A549 (cell line): Measurements from ENCODE around the gene CHST15. TPM values are rescaled to one million over a fixed set of nuclear protein-coding genes. Genes with fewer than 3 reads are reported as not detected.

Experiments used
- ATAC-seq, 2 experiments: fragments of 200-7000 bp in 1 of 2; fragments of >200 bp in 1 of 2; cut with Nextera tagmentation in 1 of 2; cut with Tn5 transposase in 1 of 2; 3 replicates each; pipeline versions ENCODE4 v1.8.0 to v1.9.1; 2018 to 2020; ENCODE audit warnings: mild to moderate bottlenecking in 1 of 2, moderate library complexity in 1 of 2
- CTCF ChIA-PET: fragments of 300-600 bp; sonication (Branson Sonifier 250); formaldehyde crosslinking; extraction: SDS; loops from one replicate; lab custom pipeline; 2021; ENCODE audit warnings: antibody characterized with exemption, inconsistent platforms; lab: Yijun Ruan, JAX
- POLR2A ChIA-PET: fragments of 350-600 bp; formaldehyde crosslinking; extraction: SDS; loops from one replicate; lab custom pipeline; 2021; ENCODE audit warnings: antibody characterized with exemption, inconsistent platforms; lab: Yijun Ruan, JAX
- DNase-seq, 2 experiments: peaks; one replicate each; pipeline versions ENCODE4 v3.0.0 to v3.0.0-alpha.2; 2011 to 2016; ENCODE audit warnings: low read depth in 1 of 2, low spot score in 1 of 2
- FAIRE-seq: peaks from 2 replicates; lab custom pipeline; 2011; peaks lifted over from hg19 to GRCh38; lab: Jason Lieb, UNC
- H3K27ac ChIP-seq, 2 experiments: fragments of >200 bp; sonication (Bioruptor Twin); formaldehyde crosslinking; 3 replicates each; pipeline ENCODE4 v1.5.1; 2016 to 2017
- H3K4me1 ChIP-seq: fragments of >200 bp; sonication (Bioruptor Twin); formaldehyde crosslinking; 3 replicates; pipeline ENCODE4 v1.6.1; 2016
- H3K4me2 ChIP-seq: fragments of >200 bp; sonication (Bioruptor Twin); formaldehyde crosslinking; 3 replicates; pipeline ENCODE4 v1.6.1; 2016
- H3K4me3 ChIP-seq: fragments of >200 bp; sonication (Bioruptor Twin); formaldehyde crosslinking; 3 replicates; pipeline ENCODE4 v1.5.1; 2016
- H3K9me3 ChIP-seq: fragments of >200 bp; sonication (Bioruptor Twin); formaldehyde crosslinking; 3 replicates; pipeline ENCODE4 v1.6.1; 2016
- BCL3 ChIP-seq: fragments of >200 bp; sonication (Bioruptor Twin); formaldehyde crosslinking; IDR thresholded peaks from 3 replicates; pipeline ENCODE4 v1.6.1; 2016
- CBX2 ChIP-seq: fragments of 200-600 bp; sonication (generic); IDR thresholded peaks from 2 replicates; pipeline ENCODE4 v1.6.1; 2016; ENCODE audit warnings: low read depth, mild to moderate bottlenecking, borderline replicate concordance
- CBX8 ChIP-seq: fragments of 200-600 bp; sonication (generic); IDR thresholded peaks from 2 replicates; pipeline ENCODE4 v1.6.1; 2016
- CTCF ChIP-seq: fragments of >200 bp; sonication (Bioruptor Twin); formaldehyde crosslinking; IDR thresholded peaks from 3 replicates; pipeline ENCODE4 v1.5.1; 2016
- E2F6 ChIP-seq: IDR thresholded peaks from 2 replicates; pipeline ENCODE4 v1.6.1; 2012; ENCODE audit warnings: low read depth, borderline replicate concordance
- FOXS1 ChIP-seq: fragments of 250-450 bp; sonication (Bioruptor Pico); IDR thresholded peaks from 2 replicates; pipeline ENCODE4 v1.5.0; 2020; ENCODE audit warnings: mild to moderate bottlenecking, moderate library complexity
- HES2 ChIP-seq: fragments of >200 bp; sonication (Bioruptor Twin); formaldehyde crosslinking; IDR thresholded peaks from 2 replicates; pipeline ENCODE4 v1.6.1; 2016
- HEYL ChIP-seq: fragments of 250-450 bp; sonication (Bioruptor Pico); IDR thresholded peaks from 2 replicates; pipeline ENCODE4 v1.8.0; 2021; ENCODE audit warnings: mild to moderate bottlenecking, moderate library complexity
- HOXA7 ChIP-seq: fragments of 250-450 bp; sonication (Bioruptor Pico); IDR thresholded peaks from 2 replicates; pipeline ENCODE4 v1.5.0; 2020; ENCODE audit warnings: mild to moderate bottlenecking, moderate library complexity
- JUNB ChIP-seq: fragments of >200 bp; sonication (Bioruptor Twin); formaldehyde crosslinking; IDR thresholded peaks from 2 replicates; pipeline ENCODE4 v1.6.1; 2016
- PBX3 ChIP-seq: IDR thresholded peaks from 2 replicates; pipeline ENCODE4 v1.6.1; 2012
- PHF8 ChIP-seq: fragments of 200-600 bp; sonication (generic); IDR thresholded peaks from 2 replicates; pipeline ENCODE4 v1.6.1; 2016; ENCODE audit warnings: low read depth, mild to moderate bottlenecking, antibody characterized with exemption, moderate library complexity, borderline replicate concordance
- POLR2AphosphoS2 ChIP-seq: conservative IDR thresholded peaks from 2 replicates; pipeline ENCODE4 v1.6.1; 2012; ENCODE audit warnings: low read length, improper control_type of control experiment, inconsistent platforms
- REST ChIP-seq: fragments of 200-600 bp; sonication (generic); IDR thresholded peaks from 2 replicates; pipeline ENCODE4 v1.6.1; 2016; ENCODE audit warnings: antibody characterized with exemption, mild to moderate bottlenecking, moderate library complexity
- RFX5 ChIP-seq: fragments of 450-650 bp; IDR thresholded peaks from 2 replicates; pipeline ENCODE4 v1.7.1; 2014; ENCODE audit warnings: antibody characterized with exemption, mild to moderate bottlenecking, moderate library complexity
- SMC3 ChIP-seq: fragments of >200 bp; sonication (Bioruptor Twin); formaldehyde crosslinking; IDR thresholded peaks from 3 replicates; pipeline ENCODE4 v1.6.1; 2018; ENCODE audit warnings: inconsistent platforms
- TP53 ChIP-seq: fragments of 250-450 bp; sonication (Bioruptor Pico); IDR thresholded peaks from 2 replicates; pipeline ENCODE4 v1.5.0; 2021; ENCODE audit warnings: mild to moderate bottlenecking, moderate library complexity
- ZC3H11A ChIP-seq: fragments of 450-650 bp; IDR thresholded peaks from 2 replicates; pipeline ENCODE4 v1.6.1; 2014; ENCODE audit warnings: antibody characterized with exemption, mild to moderate bottlenecking
- ZFP36 ChIP-seq: fragments of 450-650 bp; IDR thresholded peaks from 2 replicates; pipeline ENCODE4 v1.6.1; 2014; ENCODE audit warnings: borderline replicate concordance; ENCODE audit not compliant: partially characterized antibody
- ZSCAN20 ChIP-seq: fragments of 250-450 bp; sonication (Bioruptor Pico); IDR thresholded peaks from 2 replicates; pipeline ENCODE4 v1.8.0; 2022; ENCODE audit warnings: mild to moderate bottlenecking, moderate library complexity
- WGBS: methylation state at CpG from one replicate; pipeline ENCODE4 v1.1.6; 2017; ENCODE audit errors: missing lambda C conversion rate; 5-methylcytosine and 5-hydroxymethylcytosine counted together
- polyA plus RNA-seq, 4 experiments: library from polyadenylated mRNA; depleted of rRNA in 3 of 4; stranded (reverse); fragments of >200 nt; fragmentation: RNase III in 1 of 4; extraction: RNeasy Plus Mini Kit Qiagen cat#74134 plus additional on column Dnase treatment in 1 of 4; gene quantifications; 2 replicates in 3 of 4; 3 replicates in 1 of 4; pipeline ENCODE4 v1.2.3, GENCODE V29; 2011 to 2017
- TF ChIP-seq, protein P1 (sequence below): IDR thresholded peaks from 2 replicates; pipeline ENCODE4 v1.6.1; 2012

CHST15 gene
- polyA plus RNA-seq, 2 of the 4 experiments (the other 2 are of a cell fraction): 5.1 to 10.3 TPM

- no peak for TF ChIP-seq TP53 (CRISPR knock-in tag)
- no peak for TF ChIP-seq ZSCAN20 (CRISPR knock-in tag)
- TF ChIP-seq, protein P1, sequence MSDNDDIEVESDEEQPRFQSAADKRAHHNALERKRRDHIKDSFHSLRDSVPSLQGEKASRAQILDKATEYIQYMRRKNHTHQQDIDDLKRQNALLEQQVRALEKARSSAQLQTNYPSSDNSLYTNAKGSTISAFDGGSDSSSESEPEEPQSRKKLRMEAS: no peak
- TF ChIP-seq CBX2: no peak
- no peak for TF ChIP-seq HES2
- no peak for TF ChIP-seq JUNB
- no peak for TF ChIP-seq ZFP36
- TF ChIP-seq BCL3: no peak
- no peak for TF ChIP-seq PHF8
Observed at GRCh38 chr10:124017729-124018128, 75.7 kb downstream of the CHST15 start (continued).

DNA sequence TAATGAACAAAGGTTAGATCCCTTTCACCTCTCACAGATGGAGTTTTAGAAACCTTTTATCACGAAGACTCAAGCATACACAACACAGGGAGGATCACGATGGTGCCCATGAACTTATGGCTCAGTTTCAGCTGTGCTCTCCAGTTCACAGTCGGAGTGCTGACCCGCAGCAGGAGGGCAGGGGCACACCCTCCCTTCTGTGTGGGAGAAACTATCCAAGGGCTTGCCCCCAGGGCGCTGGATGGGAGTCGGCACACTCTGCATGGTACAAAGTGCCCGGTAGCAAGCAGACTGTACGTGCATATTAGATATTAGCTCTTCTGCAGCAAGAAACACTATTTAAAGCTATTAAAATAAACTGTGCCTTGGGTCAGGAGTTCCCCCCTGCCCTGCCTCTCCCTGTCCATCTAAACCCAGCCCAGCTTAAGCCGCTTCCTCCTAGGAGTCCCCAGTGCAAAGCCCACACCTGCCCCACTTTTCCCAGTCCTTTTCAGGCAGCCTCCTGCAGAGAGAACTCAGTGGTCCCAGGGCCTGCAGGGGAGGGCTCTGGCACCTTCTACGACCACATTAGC lies 76.5 kb downstream of the CHST15 start:
- ChIA-PET POLR2A (no interaction called here), CTCF (interaction anchor here (1.2 to 3.7 kb wide), 3 partner anchors 17 to 373 kb away, joined by 5 to 14 read pairs (median 13); no protein-coding TSS in a partner anchor)
- no peaks in the 10 kb centered on the region for H3K4me1 ChIP-seq
- WGBS: 78% methylated on average over 9 of the region's 10 CpGs
- FAIRE-seq: no peak
- no peak for DNase-seq
- no peaks in the 10 kb centered on the region for H3K9me3 ChIP-seq
- ATAC-seq: no peak
- H3K4me2 ChIP-seq: no peak overlapping the region
- no peak overlapping the region for H3K27ac ChIP-seq
- no peak for TF ChIP-seq FOXS1
- no peak for TF ChIP-seq CBX2
- no peak for TF ChIP-seq CTCF
- no peak for TF ChIP-seq CBX8
- TF ChIP-seq PBX3: no peak
- no peak for TF ChIP-seq REST
- TF ChIP-seq, all 56 proteins: peak for 0
- H3K4me3 ChIP-seq: no peak overlapping the region

DNA sequence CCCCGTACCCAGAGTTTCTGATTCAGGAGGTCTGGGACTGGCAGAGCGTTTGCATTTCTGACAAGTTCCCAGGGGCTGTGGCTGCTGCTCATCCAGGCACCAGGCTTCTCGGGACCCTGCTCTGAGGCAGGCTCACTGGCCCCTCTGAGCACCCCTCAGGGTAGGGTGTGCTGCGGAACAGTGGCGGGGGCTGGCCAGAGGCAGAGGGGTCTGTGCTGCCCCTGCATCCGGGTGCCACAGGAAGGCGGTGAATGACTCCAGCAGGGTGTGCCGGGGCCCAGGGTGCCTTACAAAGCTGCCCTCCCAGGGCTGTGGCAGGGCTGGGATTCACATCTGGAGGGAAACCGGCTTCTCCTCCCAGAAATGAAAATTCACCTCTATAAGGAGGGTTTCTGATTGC lies 77.4 kb downstream of the CHST15 start:
- no peak overlapping the region for H3K4me2 ChIP-seq
- FAIRE-seq (no peak), ATAC-seq (no peak), DNase-seq (no peak)
- POLR2A ChIA-PET: no interaction called here
- no peaks in the 10 kb centered on the region for H3K9me3 ChIP-seq
- H3K4me1 ChIP-seq: no peaks in the 10 kb centered on the region
- CTCF ChIA-PET: interaction anchor here (1.3 to 3.7 kb wide), 3 partner anchors 14 to 374 kb away, joined by 4 to 14 read pairs (median 13); no protein-coding TSS in a partner anchor
- no peak overlapping the region for H3K27ac ChIP-seq
- WGBS: 62% methylated on average over 3 of the region's 9 CpGs
- no peak overlapping the region for H3K4me3 ChIP-seq
- TF ChIP-seq SMC3: no peak
- TF ChIP-seq HEYL (CRISPR knock-in tag): no peak
- no peak for TF ChIP-seq ZC3H11A
- TF ChIP-seq BCL3: no peak
- no peak for TF ChIP-seq POLR2AphosphoS2
- TF ChIP-seq E2F6: no peak
- no peak for TF ChIP-seq CTCF
- TF ChIP-seq HOXA7: no peak
- no peak for TF ChIP-seq TP53 (CRISPR knock-in tag)
- TF ChIP-seq RFX5: no peak
